T-cell (primary cell): ENCODE data around the gene SNAP25. TPM values are rescaled to one million over a fixed set of nuclear protein-coding genes. Genes with fewer than 3 reads are reported as not detected.

ENCODE experiments used
- ATAC-seq, 4 experiments: fragments of 200-7000 bp in 3 of 4; fragments of 150-1000 bp in 1 of 4; cut with Tn5 transposase; replicated peaks in 1 of 4; 1 replicate in 3 of 4; 2 replicates in 1 of 4; pipeline ENCODE4 v1.10.0; 2021; ENCODE audit warnings: moderate library complexity in 3 of 4, mild to moderate bottlenecking in 2 of 4, moderate number of reproducible peaks in 1 of 4
- CTCF ChIA-PET, 2 donors: fragments of 300-600 bp; sonication (Branson Sonifier 250); formaldehyde crosslinking; loops; one replicate each; lab custom pipeline; 2022; ENCODE audit warnings: antibody characterized with exemption in 2 of 2; lab: Charles Lee
- POLR2A ChIA-PET, 2 donors: fragments of 300-600 bp; sonication (Branson Sonifier 250); formaldehyde crosslinking; loops; one replicate each; lab custom pipeline; 2022; ENCODE audit warnings: antibody characterized with exemption in 2 of 2; lab: Charles Lee
- DNase-seq, 35 experiments: peaks; one replicate each; pipeline versions ENCODE4 v3.0.0 to v3.0.0-alpha.2; 2013 to 2023
- H3K27ac ChIP-seq: one replicate; pipeline ENCODE4 v1.5.1; 2013; ENCODE audit warnings: low read length
- H3K27me3 ChIP-seq, 2 experiments: replicated peaks in 1 of 2; 1 replicate in 1 of 2; 2 replicates in 1 of 2; pipeline versions ENCODE4 v1.6.1 to v1.7.0; 2013; ENCODE audit warnings: low read length in 1 of 2, mixed read lengths in 1 of 2; ENCODE audit not compliant: control insufficient read depth in 2 of 2, insufficient read depth in 2 of 2; ENCODE audit errors: extremely low read depth in 1 of 2
- H3K36me3 ChIP-seq, 2 donors: 1 replicate in 1 of 2; 2 replicates in 1 of 2; pipeline versions ENCODE4 v1.6.1 to v1.7.0; 2013; ENCODE audit warnings: low read length in 1 of 2; ENCODE audit not compliant: control insufficient read depth in 2 of 2, insufficient read depth in 1 of 2; ENCODE audit errors: extremely low read depth in 1 of 2
- H3K4me1 ChIP-seq, 2 experiments: 1 replicate in 1 of 2; 2 replicates in 1 of 2; pipeline versions ENCODE4 v1.6.1 to v1.7.0; 2013; ENCODE audit warnings: low read length in 2 of 2, mixed read lengths in 1 of 2; ENCODE audit not compliant: insufficient read depth in 2 of 2, control insufficient read depth in 1 of 2; ENCODE audit errors: extremely low read depth in 1 of 2
- H3K4me3 ChIP-seq, 2 donors: 1 replicate in 1 of 2; 2 replicates in 1 of 2; pipeline versions ENCODE4 v1.5.1 to v1.7.0; 2013; ENCODE audit warnings: mild to moderate bottlenecking in 2 of 2, low read length in 1 of 2, moderate library complexity in 1 of 2; ENCODE audit not compliant: control insufficient read depth in 1 of 2; ENCODE audit errors: extremely low read depth in 1 of 2
- H3K9me3 ChIP-seq: 2 replicates; pipeline ENCODE4 v1.7.0; 2013
- H3K27ac Mint-ChIP-seq, 2 donors: one replicate each; pipeline ENCODE4 v1.8.0; 2020 to 2021; ENCODE audit warnings: mild to moderate bottlenecking in 2 of 2, mixed read lengths in 2 of 2
- H3K27me3 Mint-ChIP-seq, 2 donors: one replicate each; pipeline ENCODE4 v1.8.0; 2021 to 2022; ENCODE audit warnings: mixed read lengths in 2 of 2
- H3K36me3 Mint-ChIP-seq: one replicate; pipeline ENCODE4 v1.8.0; 2021; ENCODE audit warnings: mixed read lengths
- H3K4me1 Mint-ChIP-seq, 3 donors: one replicate each; pipeline ENCODE4 v1.8.0; 2020 to 2022; ENCODE audit warnings: mixed read lengths in 3 of 3, mild to moderate bottlenecking in 1 of 3
- H3K4me3 Mint-ChIP-seq, 3 donors: one replicate each; pipeline ENCODE4 v1.8.0; 2020 to 2022; ENCODE audit warnings: mild to moderate bottlenecking in 3 of 3, mixed read lengths in 3 of 3, moderate library complexity in 3 of 3
- H3K9me3 Mint-ChIP-seq, 3 donors: one replicate each; pipeline ENCODE4 v1.8.0; 2020 to 2022; ENCODE audit warnings: mixed read lengths in 3 of 3
- WGBS: methylation state at CpG from one replicate; pipeline ENCODE4 v1.1.5; 2013; ENCODE audit warnings: missing lambda C conversion rate; ENCODE audit not compliant: insufficient coverage; 5-methylcytosine and 5-hydroxymethylcytosine counted together
- total RNA-seq, 35 experiments: library from RNA in 6 of 35; stranded (reverse) in 6 of 35; fragments of 120-200 nt in 1 of 35; gene quantifications; one replicate each; pipeline versions ENCODE4 v1.2.1 to v1.2.4 and lab custom pipeline; 2013 to 2026

Gene SNAP25
- total RNA-seq, 5 donors from 2014 or later (not counting 1 experiment from before 2014, with no cell fraction given), result 0.18 TPM; not detected in 4

GRCh38 chr20:10240655-10241054, 22.0 kb downstream of the SNAP25 start:
- Histone ChIP-seq H3K4me3 (no peak overlapping the region), H3K9me3 (no peaks in the 10 kb centered on the region), H3K27ac (no peak overlapping the region), H3K36me3 (no peaks in the 10 kb centered on the region), H3K4me1 (no peaks in the 10 kb centered on the region), H3K27me3 (peaks cover 0 to 10% of the 10 kb centered on the region in 2 experiments)
- CTCF ChIA-PET, result no interaction called here
- Mint-ChIP-seq H3K4me1 (no peaks in the 10 kb centered on the region), H3K9me3 (no peaks in the 10 kb centered on the region), H3K27me3 (peaks cover 0 to under 1% of the 10 kb centered on the region in 2 donors), H3K27ac (no peak overlapping the region), H3K4me3 (no peak overlapping the region), H3K36me3 (no peaks in the 10 kb centered on the region)
- 60% methylated on average over 5 of the region's 8 CpGs for WGBS
- ATAC-seq, result no peak
- no peak for DNase-seq
- POLR2A ChIA-PET, result no interaction called here

- H3K9me3 ChIP-seq, result no peaks in the 10 kb centered on the region
- Mint-ChIP-seq H3K36me3 (no peaks in the 10 kb centered on the region), H3K9me3 (no peaks in the 10 kb centered on the region), H3K27ac (no peak overlapping the region), H3K4me1 (no peaks in the 10 kb centered on the region), H3K4me3 (no peak overlapping the region), H3K27me3 (no peaks in the 10 kb centered on the region)
- H3K27me3 ChIP-seq, result peaks cover 0 to 7% of the 10 kb centered on the region in 2 experiments
- no peak overlapping the region for H3K4me3 ChIP-seq
- no peak overlapping the region for H3K27ac ChIP-seq
- DNase-seq, result no peak
- ChIA-PET CTCF (no interaction called here), POLR2A (no interaction called here)
- WGBS, result 80% methylated on average over 2 of the region's 2 CpGs
- H3K4me1 ChIP-seq, result no peaks in the 10 kb centered on the region
- no peaks in the 10 kb centered on the region for H3K36me3 ChIP-seq
- no peak for ATAC-seq
Measured at GRCh38 chr20:10242166-10242565, 23.5 kb downstream of the SNAP25 start.

- no peak overlapping the region for H3K27ac ChIP-seq
- H3K27ac Mint-ChIP-seq, result no peak overlapping the region
- H3K4me3 ChIP-seq, result no peak overlapping the region
- no peaks in the 10 kb centered on the region for H3K36me3 Mint-ChIP-seq
- POLR2A ChIA-PET, result no interaction called here
- CTCF ChIA-PET, result no interaction called here
- no peaks in the 10 kb centered on the region for H3K9me3 Mint-ChIP-seq
- no peak for DNase-seq
- ATAC-seq, result no peak
- no CpG with 5 or more reads among the region's 3 CpGs for WGBS
- no peaks in the 10 kb centered on the region for H3K9me3 ChIP-seq
- H3K4me1 ChIP-seq, result no peaks in the 10 kb centered on the region
- H3K27me3 ChIP-seq, result no peaks in the 10 kb centered on the region
- H3K27me3 Mint-ChIP-seq, result no peaks in the 10 kb centered on the region
- no peaks in the 10 kb centered on the region for H3K4me1 Mint-ChIP-seq
- H3K36me3 ChIP-seq, result no peaks in the 10 kb centered on the region
- H3K4me3 Mint-ChIP-seq, result no peak overlapping the region
Measured at GRCh38 chr20:10247440-10247839, 28.8 kb downstream of the SNAP25 start.

GRCh38 chr20:10249048-10249770, 30.6 kb downstream of the SNAP25 start:
- Histone ChIP-seq H3K27me3 (no peaks in the 10 kb centered on the region), H3K4me1 (no peaks in the 10 kb centered on the region), H3K4me3 (no peak overlapping the region), H3K36me3 (no peaks in the 10 kb centered on the region), H3K27ac (no peak overlapping the region), H3K9me3 (no peaks in the 10 kb centered on the region)
- H3K4me1 Mint-ChIP-seq, result no peaks in the 10 kb centered on the region
- WGBS, result 93% methylated on average over 3 of the region's 6 CpGs
- H3K36me3 Mint-ChIP-seq, result no peaks in the 10 kb centered on the region
- ChIA-PET POLR2A (no interaction called here), CTCF (no interaction called here)
- no peak overlapping the region for H3K4me3 Mint-ChIP-seq
- ATAC-seq (no peak), DNase-seq (no peak)
- no peak overlapping the region for H3K27ac Mint-ChIP-seq
- peaks cover 0 to 3% of the 10 kb centered on the region in 2 donors for H3K27me3 Mint-ChIP-seq
- H3K9me3 Mint-ChIP-seq, result no peaks in the 10 kb centered on the region

GRCh38 chr20:10249822-10250221, 31.2 kb downstream of the SNAP25 start:
- Mint-ChIP-seq H3K27ac (no peak overlapping the region), H3K27me3 (peaks cover 0 to 3% of the 10 kb centered on the region in 2 donors), H3K4me3 (no peak overlapping the region), H3K36me3 (no peaks in the 10 kb centered on the region), H3K9me3 (no peaks in the 10 kb centered on the region), H3K4me1 (no peaks in the 10 kb centered on the region)
- Histone ChIP-seq H3K36me3 (no peaks in the 10 kb centered on the region), H3K27me3 (no peaks in the 10 kb centered on the region), H3K27ac (no peak overlapping the region), H3K9me3 (no peaks in the 10 kb centered on the region), H3K4me3 (no peak overlapping the region), H3K4me1 (no peaks in the 10 kb centered on the region)
- POLR2A ChIA-PET, result no interaction called here
- ATAC-seq, result no peak
- CTCF ChIA-PET, result no interaction called here
- WGBS, result 71% methylated on average over 1 of the region's 2 CpGs
- DNase-seq, result no peak

- ChIA-PET POLR2A (no interaction called here), CTCF (no interaction called here)
- Mint-ChIP-seq H3K4me1 (no peaks in the 10 kb centered on the region), H3K27me3 (peaks cover 0 to 3% of the 10 kb centered on the region in 2 donors), H3K4me3 (no peak overlapping the region), H3K27ac (no peak overlapping the region), H3K36me3 (no peaks in the 10 kb centered on the region), H3K9me3 (no peaks in the 10 kb centered on the region)
- ATAC-seq (no peak), DNase-seq (no peak)
- H3K27me3 ChIP-seq, result no peaks in the 10 kb centered on the region
- no peaks in the 10 kb centered on the region for H3K9me3 ChIP-seq
- H3K27ac ChIP-seq, result no peak overlapping the region
- no peaks in the 10 kb centered on the region for H3K4me1 ChIP-seq
- no peaks in the 10 kb centered on the region for H3K36me3 ChIP-seq
- WGBS, result 67% methylated on average over 1 of the region's 5 CpGs
- no peak overlapping the region for H3K4me3 ChIP-seq
Measured at GRCh38 chr20:10250902-10251301, 32.3 kb downstream of the SNAP25 start.
